T-cell (primary cell): ENCODE results near the gene FAM76A. TPM values are rescaled to one million over a fixed set of nuclear protein-coding genes. Genes with fewer than 3 reads are reported as not detected.
A peak's percentile ranks its signal among the peaks of the same experiment; 100 is the strongest.

Experiments used
- ATAC-seq, 4 experiments: fragments of 200-7000 bp in 3 of 4; fragments of 150-1000 bp in 1 of 4; cut with Tn5 transposase; replicated peaks in 1 of 4; 1 replicate in 3 of 4; 2 replicates in 1 of 4; pipeline ENCODE4 v1.10.0; 2021; ENCODE audit warnings: moderate library complexity in 3 of 4, mild to moderate bottlenecking in 2 of 4, moderate number of reproducible peaks in 1 of 4
- CTCF ChIA-PET, 2 donors: fragments of 300-600 bp; sonication (Branson Sonifier 250); formaldehyde crosslinking; loops; one replicate each; lab custom pipeline; 2022; ENCODE audit warnings: antibody characterized with exemption in 2 of 2; lab: Charles Lee
- POLR2A ChIA-PET, 2 donors: fragments of 300-600 bp; sonication (Branson Sonifier 250); formaldehyde crosslinking; loops; one replicate each; lab custom pipeline; 2022; ENCODE audit warnings: antibody characterized with exemption in 2 of 2; lab: Charles Lee
- DNase-seq, 35 experiments: peaks; one replicate each; pipeline versions ENCODE4 v3.0.0 to v3.0.0-alpha.2; 2013 to 2023
- H3K27ac ChIP-seq: one replicate; pipeline ENCODE4 v1.5.1; 2013; ENCODE audit warnings: low read length
- H3K27me3 ChIP-seq, 2 experiments: replicated peaks in 1 of 2; 1 replicate in 1 of 2; 2 replicates in 1 of 2; pipeline versions ENCODE4 v1.6.1 to v1.7.0; 2013; ENCODE audit warnings: low read length in 1 of 2, mixed read lengths in 1 of 2; ENCODE audit not compliant: control insufficient read depth in 2 of 2, insufficient read depth in 2 of 2; ENCODE audit errors: extremely low read depth in 1 of 2
- H3K36me3 ChIP-seq, 2 donors: 1 replicate in 1 of 2; 2 replicates in 1 of 2; pipeline versions ENCODE4 v1.6.1 to v1.7.0; 2013; ENCODE audit warnings: low read length in 1 of 2; ENCODE audit not compliant: control insufficient read depth in 2 of 2, insufficient read depth in 1 of 2; ENCODE audit errors: extremely low read depth in 1 of 2
- H3K4me1 ChIP-seq, 2 experiments: 1 replicate in 1 of 2; 2 replicates in 1 of 2; pipeline versions ENCODE4 v1.6.1 to v1.7.0; 2013; ENCODE audit warnings: low read length in 2 of 2, mixed read lengths in 1 of 2; ENCODE audit not compliant: insufficient read depth in 2 of 2, control insufficient read depth in 1 of 2; ENCODE audit errors: extremely low read depth in 1 of 2
- H3K4me3 ChIP-seq, 2 donors: 1 replicate in 1 of 2; 2 replicates in 1 of 2; pipeline versions ENCODE4 v1.5.1 to v1.7.0; 2013; ENCODE audit warnings: mild to moderate bottlenecking in 2 of 2, low read length in 1 of 2, moderate library complexity in 1 of 2; ENCODE audit not compliant: control insufficient read depth in 1 of 2; ENCODE audit errors: extremely low read depth in 1 of 2
- H3K9me3 ChIP-seq: 2 replicates; pipeline ENCODE4 v1.7.0; 2013
- H3K27ac Mint-ChIP-seq, 2 donors: one replicate each; pipeline ENCODE4 v1.8.0; 2020 to 2021; ENCODE audit warnings: mild to moderate bottlenecking in 2 of 2, mixed read lengths in 2 of 2
- H3K27me3 Mint-ChIP-seq, 2 donors: one replicate each; pipeline ENCODE4 v1.8.0; 2021 to 2022; ENCODE audit warnings: mixed read lengths in 2 of 2
- H3K36me3 Mint-ChIP-seq: one replicate; pipeline ENCODE4 v1.8.0; 2021; ENCODE audit warnings: mixed read lengths
- H3K4me1 Mint-ChIP-seq, 3 donors: one replicate each; pipeline ENCODE4 v1.8.0; 2020 to 2022; ENCODE audit warnings: mixed read lengths in 3 of 3, mild to moderate bottlenecking in 1 of 3
- H3K4me3 Mint-ChIP-seq, 3 donors: one replicate each; pipeline ENCODE4 v1.8.0; 2020 to 2022; ENCODE audit warnings: mild to moderate bottlenecking in 3 of 3, mixed read lengths in 3 of 3, moderate library complexity in 3 of 3
- H3K9me3 Mint-ChIP-seq, 3 donors: one replicate each; pipeline ENCODE4 v1.8.0; 2020 to 2022; ENCODE audit warnings: mixed read lengths in 3 of 3
- WGBS: methylation state at CpG from one replicate; pipeline ENCODE4 v1.1.5; 2013; ENCODE audit warnings: missing lambda C conversion rate; ENCODE audit not compliant: insufficient coverage; 5-methylcytosine and 5-hydroxymethylcytosine counted together
- total RNA-seq, 35 experiments: library from RNA in 6 of 35; stranded (reverse) in 6 of 35; fragments of 120-200 nt in 1 of 35; gene quantifications; one replicate each; pipeline versions ENCODE4 v1.2.1 to v1.2.4 and lab custom pipeline; 2013 to 2026

Gene FAM76A
- total RNA-seq, 5 donors from 2014 or later (not counting 1 experiment from before 2014, with no cell fraction given): 18.1 to 23.4 (median 21.2) TPM

- Mint-ChIP-seq H3K4me3 (no peak overlapping the region), H3K9me3 (no peaks in the 10 kb centered on the region), H3K36me3 (peaks cover 9% of the 10 kb centered on the region), H3K4me1 (peaks cover 34 to 42% (median 37%) of the 10 kb centered on the region in 3 donors), H3K27me3 (no peaks in the 10 kb centered on the region), H3K27ac (no peak overlapping the region)
- Histone ChIP-seq H3K27ac (no peak overlapping the region), H3K36me3 (peaks cover 0 to 7% of the 10 kb centered on the region in 2 donors), H3K4me3 (no peak overlapping the region), H3K9me3 (no peaks in the 10 kb centered on the region), H3K4me1 (peaks cover 8% of the 10 kb centered on the region in 2 experiments), H3K27me3 (no peaks in the 10 kb centered on the region)
- 93% methylated on average over 2 of the region's 3 CpGs for WGBS
- POLR2A ChIA-PET: no interaction called here
- CTCF ChIA-PET: no interaction called here
- no peak for DNase-seq
- ATAC-seq: no peak
Measured at GRCh38 chr1:27778056-27778455, 52.3 kb downstream of the FAM76A start.

- peaks cover 9% of the 10 kb centered on the region for H3K36me3 Mint-ChIP-seq
- H3K9me3 Mint-ChIP-seq: no peaks in the 10 kb centered on the region
- H3K27me3 Mint-ChIP-seq: no peaks in the 10 kb centered on the region
- Histone ChIP-seq H3K4me1 (peaks cover 4 to 6% of the 10 kb centered on the region in 2 experiments), H3K27me3 (no peaks in the 10 kb centered on the region), H3K27ac (no peak overlapping the region), H3K9me3 (no peaks in the 10 kb centered on the region), H3K36me3 (peaks cover 0 to 7% of the 10 kb centered on the region in 2 donors), H3K4me3 (no peak overlapping the region)
- no peak overlapping the region for H3K27ac Mint-ChIP-seq
- POLR2A ChIA-PET: interaction anchor here in 1 of 2 donors (0.7 kb wide), 1 partner anchor 620 kb away, joined by 3 read pairs; no protein-coding TSS in a partner anchor
- CTCF ChIA-PET: interaction anchor here in 1 of 2 donors (0.6 kb wide), 1 partner anchor 19 kb away, joined by 8 read pairs; no protein-coding TSS in a partner anchor
- no CpG with 5 or more reads among the region's 4 CpGs for WGBS
- H3K4me1 Mint-ChIP-seq: peaks cover 32 to 35% (median 32%) of the 10 kb centered on the region in 3 donors
- ATAC-seq (no peak), DNase-seq (no peak)
- no peak overlapping the region for H3K4me3 Mint-ChIP-seq
Measured at GRCh38 chr1:27779122-27779521, 53.4 kb downstream of the FAM76A start.

GRCh38 chr1:27782950-27783349 lies 57.2 kb downstream of the FAM76A start:
- Histone ChIP-seq H3K27ac (no peak overlapping the region), H3K4me3 (no peak overlapping the region), H3K4me1 (no peaks in the 10 kb centered on the region), H3K36me3 (peaks cover 0 to 7% of the 10 kb centered on the region in 2 donors), H3K9me3 (no peaks in the 10 kb centered on the region), H3K27me3 (no peaks in the 10 kb centered on the region)
- ATAC-seq (no peak), DNase-seq (no peak)
- CTCF ChIA-PET: no interaction called here
- peak overlapping the region in 1 of 2 donors; percentile 17 for H3K27ac Mint-ChIP-seq
- H3K4me3 Mint-ChIP-seq: no peak overlapping the region
- WGBS: 100% methylated on average over 1 of the region's 3 CpGs
- no peaks in the 10 kb centered on the region for H3K9me3 Mint-ChIP-seq
- H3K4me1 Mint-ChIP-seq: peaks cover 27 to 39% (median 31%) of the 10 kb centered on the region in 3 donors
- peaks cover 4% of the 10 kb centered on the region for H3K36me3 Mint-ChIP-seq
- POLR2A ChIA-PET: no interaction called here
- no peaks in the 10 kb centered on the region for H3K27me3 Mint-ChIP-seq

- DNase-seq: no peak
- Mint-ChIP-seq H3K9me3 (no peaks in the 10 kb centered on the region), H3K27ac (no peak overlapping the region), H3K4me3 (no peak overlapping the region), H3K27me3 (no peaks in the 10 kb centered on the region), H3K4me1 (peaks cover 26 to 32% (median 26%) of the 10 kb centered on the region in 3 donors), H3K36me3 (peaks cover 15% of the 10 kb centered on the region)
- Histone ChIP-seq H3K4me1 (no peaks in the 10 kb centered on the region), H3K9me3 (no peaks in the 10 kb centered on the region), H3K4me3 (no peak overlapping the region), H3K36me3 (peaks cover under 1 to 15% of the 10 kb centered on the region in 2 donors), H3K27ac (no peak overlapping the region), H3K27me3 (no peaks in the 10 kb centered on the region)
- no CpG with 5 or more reads among the region's 1 CpG for WGBS
- no peak for ATAC-seq
- ChIA-PET CTCF (no interaction called here), POLR2A (interaction anchor here (0.5 to 0.7 kb wide), 2 partner anchors 14 to 1230 kb away, joined by 3 to 4 read pairs; no protein-coding TSS in a partner anchor)
Measured at GRCh38 chr1:27784700-27785099, 58.9 kb downstream of the FAM76A start.

GRCh38 chr1:27785781-27786455 lies 60.2 kb downstream of the FAM76A start:
- Mint-ChIP-seq H3K27ac (peak overlapping the region; percentile 20 to 75), H3K4me3 (no peak overlapping the region), H3K4me1 (peaks cover 26% of the 10 kb centered on the region in 3 donors), H3K9me3 (no peaks in the 10 kb centered on the region), H3K27me3 (no peaks in the 10 kb centered on the region), H3K36me3 (peaks cover 22% of the 10 kb centered on the region)
- H3K9me3 ChIP-seq: no peaks in the 10 kb centered on the region
- H3K27me3 ChIP-seq: no peaks in the 10 kb centered on the region
- H3K27ac ChIP-seq: no peak overlapping the region
- no peaks in the 10 kb centered on the region for H3K4me1 ChIP-seq
- no peak for ATAC-seq
- POLR2A ChIA-PET: no interaction called here
- peaks cover 5 to 20% of the 10 kb centered on the region in 2 donors for H3K36me3 ChIP-seq
- no peak overlapping the region for H3K4me3 ChIP-seq
- no peak for DNase-seq
- CTCF ChIA-PET: interaction anchor here in 1 of 2 donors (0.6 to 1.1 kb wide), 2 partner anchors 12 to 1279 kb away, joined by 3 read pairs; no protein-coding TSS in a partner anchor

- Histone ChIP-seq H3K4me1 (no peaks in the 10 kb centered on the region), H3K9me3 (no peaks in the 10 kb centered on the region), H3K27ac (no peak overlapping the region), H3K27me3 (no peaks in the 10 kb centered on the region), H3K4me3 (no peak overlapping the region), H3K36me3 (peaks cover 5 to 27% of the 10 kb centered on the region in 2 donors)
- no peaks in the 10 kb centered on the region for H3K9me3 Mint-ChIP-seq
- ATAC-seq: no peak
- peak overlapping the region in 1 of 2 donors; percentile 41 for H3K27ac Mint-ChIP-seq
- H3K4me3 Mint-ChIP-seq: no peak overlapping the region
- ChIA-PET CTCF (no interaction called here), POLR2A (interaction anchor here in 1 of 2 donors (0.5 kb wide), 1 partner anchor 882 kb away, joined by 4 read pairs; no protein-coding TSS in a partner anchor)
- no peaks in the 10 kb centered on the region for H3K27me3 Mint-ChIP-seq
- H3K4me1 Mint-ChIP-seq: peaks cover 20 to 22% (median 21%) of the 10 kb centered on the region in 3 donors
- peaks cover 28% of the 10 kb centered on the region for H3K36me3 Mint-ChIP-seq
- DNase-seq: no peak
Measured at GRCh38 chr1:27787895-27788294, 62.1 kb downstream of the FAM76A start.
